NCI-H748 (cell line): ENCODE data around the gene CD300LG.
"Not testable (repeated sequence)": the region's sequence is repeated elsewhere in the genome, so short reads cannot be mapped to it uniquely, and the experiment has no call there.

Experiments used
- DNase-seq: peaks from one replicate; lab custom pipeline; 2025; ENCODE audit not compliant: unreplicated experiment; lab: John Stamatoyannopoulos, UW

CD300LG gene

GRCh38 chr17:43877451-43878155, 30.6 kb downstream of the CD300LG start:
- DNase-seq: no peak

- peak; percentile 57 for DNase-seq
Measured at GRCh38 chr17:43878260-43879175, 31.5 kb downstream of the CD300LG start.

- DNase-seq: no peak
Measured at GRCh38 chr17:43879723-43880419, 32.9 kb downstream of the CD300LG start.

DNA sequence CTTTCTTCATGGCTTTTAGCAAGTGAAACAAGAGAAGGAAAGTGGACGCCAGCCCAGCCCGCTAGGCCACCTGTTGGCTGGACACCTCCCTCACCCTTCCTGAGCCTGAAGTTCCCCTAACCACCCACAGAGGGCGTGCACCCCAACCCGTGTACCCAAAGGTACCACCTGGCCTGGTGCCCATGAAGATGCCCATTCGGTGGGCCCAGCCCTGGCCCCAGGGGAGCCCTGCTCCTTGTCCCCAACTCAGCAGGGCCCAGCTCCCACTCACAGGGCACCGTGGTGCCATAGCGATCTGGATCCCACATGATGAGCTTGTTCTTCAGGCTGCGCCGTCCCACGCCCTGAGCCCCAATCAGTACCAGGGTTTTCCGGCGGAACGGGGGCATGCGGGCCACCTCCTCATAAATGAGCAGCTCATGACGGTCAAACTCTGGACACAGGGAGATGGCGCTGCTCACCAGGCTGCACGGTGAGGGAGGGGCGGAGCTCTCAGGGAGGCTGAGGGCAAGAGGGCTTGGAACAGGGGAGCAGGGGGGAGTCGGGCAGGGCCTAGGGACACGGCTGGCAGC, 33.5 kb downstream of the CD300LG start:
- peak; percentile 57 for DNase-seq

GRCh38 chr17:43881181-43881580, 34.2 kb downstream of the CD300LG start:
- no peak for DNase-seq

- DNase-seq: no peak
Measured at GRCh38 chr17:43881758-43882505, 35.0 kb downstream of the CD300LG start.

GRCh38 chr17:43882761-43883415, 35.9 kb downstream of the CD300LG start:
- no peak for DNase-seq

- DNase-seq: no peak
Measured at GRCh38 chr17:43888548-43888947, 41.6 kb downstream of the CD300LG start.

GRCh38 chr17:43890240-43890639, 43.3 kb downstream of the CD300LG start:
- DNase-seq: no peak

DNA sequence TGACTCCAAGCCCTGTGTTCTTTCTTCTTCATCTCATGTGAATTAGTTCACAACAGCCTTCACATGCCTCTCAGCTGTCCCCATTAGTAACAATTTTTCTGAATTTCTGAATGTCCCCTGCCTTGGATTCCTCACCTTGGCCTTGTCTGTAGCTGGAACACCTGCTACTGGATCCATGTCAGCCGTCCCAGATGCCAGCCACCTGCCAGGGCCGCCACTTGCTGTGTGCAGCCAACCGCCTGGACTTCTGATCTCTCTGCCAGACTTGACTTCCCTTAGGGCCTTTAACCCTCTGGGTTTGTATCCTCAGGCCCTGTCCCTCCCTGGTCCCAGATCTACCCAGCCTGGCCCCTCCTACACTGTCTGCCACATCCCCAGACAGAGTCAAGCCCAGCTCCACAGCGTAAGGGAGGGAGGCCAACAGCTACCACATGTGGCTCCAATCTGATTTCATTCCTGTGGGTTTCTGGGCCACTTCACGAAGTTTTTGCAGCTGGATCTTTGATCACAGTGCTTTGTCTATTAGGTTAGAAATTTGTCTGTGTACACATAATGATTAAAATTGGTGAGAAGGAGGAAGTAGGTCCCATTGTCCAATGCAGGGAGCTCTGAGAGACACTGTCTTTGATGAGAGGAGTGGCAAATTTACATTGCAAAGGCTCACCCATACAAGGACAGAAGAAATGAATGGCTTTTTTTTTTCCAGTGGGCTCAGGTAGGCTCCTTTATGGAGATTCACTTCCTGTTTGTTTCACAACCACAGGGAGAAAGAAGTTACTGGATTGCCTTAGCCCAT, 45.1 kb downstream of the CD300LG start:
- no peak for DNase-seq

DNA sequence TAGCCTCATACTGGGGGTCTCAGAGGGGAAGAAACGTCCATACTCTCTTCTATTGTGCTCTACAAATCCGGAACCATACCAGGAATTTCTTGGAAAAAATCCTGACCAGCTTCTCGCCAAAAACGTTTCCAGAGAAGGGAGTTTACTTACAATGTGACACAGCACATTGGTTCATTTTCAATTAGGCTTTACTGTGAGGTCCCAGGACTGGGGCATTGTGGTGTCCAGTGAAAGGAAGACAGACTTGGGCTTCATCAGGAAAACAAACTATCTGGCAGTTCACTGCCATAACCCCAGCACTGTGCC, 45.6 kb downstream of the CD300LG start:
- no peak for DNase-seq

- not testable (repeated sequence) for DNase-seq
Measured at GRCh38 chr17:43894494-43894893, 47.5 kb downstream of the CD300LG start.

- no peak for DNase-seq
Measured at GRCh38 chr17:43897831-43898230, 50.9 kb downstream of the CD300LG start.

GRCh38 chr17:43898446-43898845, 51.5 kb downstream of the CD300LG start:
- no peak for DNase-seq

- peak; percentile 89 for DNase-seq
Measured at GRCh38 chr17:43900183-43900857, 53.3 kb downstream of the CD300LG start.

DNA sequence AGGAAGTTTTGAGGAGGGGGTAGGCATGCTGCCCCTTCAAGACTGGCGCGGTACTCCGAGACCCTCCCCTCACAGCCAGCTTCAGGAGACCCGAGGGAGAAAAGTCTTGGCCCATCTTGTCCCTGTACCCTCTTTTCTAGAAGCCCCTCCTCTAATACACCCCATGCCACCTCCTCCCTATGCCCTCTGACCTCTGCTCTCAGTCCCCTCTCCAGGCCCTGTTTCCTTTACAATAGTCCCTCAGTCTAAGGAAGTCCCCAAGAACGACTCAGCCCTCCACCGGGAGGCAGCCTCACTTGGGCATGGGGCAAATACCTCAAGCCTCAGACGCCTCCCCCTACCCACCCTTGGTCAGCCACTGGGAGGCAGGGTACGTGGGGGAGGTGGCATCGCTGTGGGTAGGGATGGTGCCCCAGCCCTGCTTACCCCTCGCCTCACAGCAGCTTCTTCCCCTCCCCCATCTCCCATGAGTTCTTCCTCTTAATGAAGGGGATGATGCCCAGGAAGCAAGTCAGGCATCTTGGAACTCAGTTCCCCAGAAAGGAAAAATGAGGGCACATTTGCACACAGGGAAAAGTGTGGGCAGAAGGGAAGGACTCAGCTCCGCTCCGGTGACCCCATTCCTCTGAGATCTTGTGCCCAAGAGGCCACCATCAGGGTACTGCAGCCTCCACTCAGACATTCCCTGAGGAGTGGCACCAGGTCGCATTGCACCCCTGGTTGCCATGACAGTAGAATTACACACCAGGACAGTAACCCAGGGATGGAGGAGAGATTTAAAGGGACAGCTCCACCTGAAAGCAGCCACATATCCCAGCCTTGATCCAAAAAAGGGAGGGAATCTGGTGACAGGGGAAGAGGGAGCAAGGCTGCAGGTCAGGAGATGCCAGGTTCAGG, 54.1 kb downstream of the CD300LG start:
- peak; percentile 54 for DNase-seq

- no peak for DNase-seq
Measured at GRCh38 chr17:43901861-43902589, 55.0 kb downstream of the CD300LG start.
